ENCODE results near the gene SLC28A3. TPM values are rescaled to one million over a fixed set of nuclear protein-coding genes. Genes with fewer than 3 reads are reported as not detected.
"Not testable (repeated sequence)": the region's sequence is repeated elsewhere in the genome, so short reads cannot be mapped to it uniquely, and the experiment has no call there.

Gene SLC28A3
- total RNA-seq = 0.53 and 15.0 TPM in 2 replicates

- TF ChIP-seq, protein P1, sequence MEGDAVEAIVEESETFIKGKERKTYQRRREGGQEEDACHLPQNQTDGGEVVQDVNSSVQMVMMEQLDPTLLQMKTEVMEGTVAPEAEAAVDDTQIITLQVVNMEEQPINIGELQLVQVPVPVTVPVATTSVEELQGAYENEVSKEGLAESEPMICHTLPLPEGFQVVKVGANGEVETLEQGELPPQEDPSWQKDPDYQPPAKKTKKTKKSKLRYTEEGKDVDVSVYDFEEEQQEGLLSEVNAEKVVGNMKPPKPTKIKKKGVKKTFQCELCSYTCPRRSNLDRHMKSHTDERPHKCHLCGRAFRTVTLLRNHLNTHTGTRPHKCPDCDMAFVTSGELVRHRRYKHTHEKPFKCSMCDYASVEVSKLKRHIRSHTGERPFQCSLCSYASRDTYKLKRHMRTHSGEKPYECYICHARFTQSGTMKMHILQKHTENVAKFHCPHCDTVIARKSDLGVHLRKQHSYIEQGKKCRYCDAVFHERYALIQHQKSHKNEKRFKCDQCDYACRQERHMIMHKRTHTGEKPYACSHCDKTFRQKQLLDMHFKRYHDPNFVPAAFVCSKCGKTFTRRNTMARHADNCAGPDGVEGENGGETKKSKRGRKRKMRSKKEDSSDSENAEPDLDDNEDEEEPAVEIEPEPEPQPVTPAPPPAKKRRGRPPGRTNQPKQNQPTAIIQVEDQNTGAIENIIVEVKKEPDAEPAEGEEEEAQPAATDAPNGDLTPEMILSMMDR (IDR thresholded peaks at IDR 0.05; ENCODE audit: insufficient read depth, low read length, severe bottlenecking) = no peak
- H3K4me3 ChIP-seq (ENCODE audit: low read depth, low read length) = no peak within 1 kb of the TSS
Observed at GRCh38 chr9:84340535-84340934, at the start of gene SLC28A3. TSS of gene SLC28A3 (minus strand) at chr9:84340758. CDS start at chr9:84340633, 125 bp downstream.

GRCh38 chr9:84390254-84390653 lies 49.7 kb upstream of the SLC28A3 start:
- not testable (repeated sequence) for H3K27me3 ChIP-seq (ENCODE audit: control insufficient read depth, insufficient read depth, low read length); H3K4me3 ChIP-seq (ENCODE audit: low read depth, low read length); FAIRE-seq; H3K36me3 ChIP-seq (ENCODE audit: control insufficient read depth, insufficient read depth, low read length)
- DNase-seq (ENCODE audit: low read depth) = peak; percentile 81

More at GRCh38 chr9:84340535-84340934, at the start of gene SLC28A3:
- no peaks in the 10 kb centered on the region for H3K36me3 ChIP-seq (ENCODE audit: control insufficient read depth, insufficient read depth, low read length)
- DNase-seq (ENCODE audit: low read depth) = peak; percentile 35
- no peaks in the 10 kb centered on the region for H3K27me3 ChIP-seq (ENCODE audit: control insufficient read depth, insufficient read depth, low read length)
- FAIRE-seq = no peak

DNA sequence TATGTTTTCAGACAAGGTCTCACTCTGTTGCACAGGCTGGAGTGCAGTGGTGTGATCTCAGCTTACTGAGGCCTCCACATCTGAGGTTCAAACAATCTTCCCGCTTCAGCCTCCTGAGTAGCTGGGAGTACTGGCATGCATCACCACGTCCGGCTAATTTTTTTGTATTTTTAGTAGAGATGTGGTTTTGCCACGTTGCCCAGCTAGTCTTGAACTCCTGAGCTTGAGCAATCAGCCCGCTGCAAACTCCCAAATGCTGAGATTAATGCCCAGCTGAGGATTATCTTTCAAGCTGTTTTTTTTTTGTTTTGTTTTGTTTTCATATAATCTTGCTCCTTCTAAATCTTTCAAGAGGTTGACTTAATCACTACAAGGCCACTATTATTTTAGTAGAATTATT lies 47.3 kb upstream of the SLC28A3 start:
- H3K36me3 ChIP-seq (ENCODE audit: control insufficient read depth, insufficient read depth, low read length) = no peaks in the 10 kb centered on the region
- H3K4me3 ChIP-seq (ENCODE audit: low read depth, low read length) = no peak overlapping the region
- DNase-seq (ENCODE audit: low read depth) (no peak), FAIRE-seq (no peak)
- TF ChIP-seq, protein P1 (IDR thresholded peaks at IDR 0.05; ENCODE audit: insufficient read depth, low read length, severe bottlenecking) = no peak
- H3K27me3 ChIP-seq (ENCODE audit: control insufficient read depth, insufficient read depth, low read length) = no peaks in the 10 kb centered on the region

DNA sequence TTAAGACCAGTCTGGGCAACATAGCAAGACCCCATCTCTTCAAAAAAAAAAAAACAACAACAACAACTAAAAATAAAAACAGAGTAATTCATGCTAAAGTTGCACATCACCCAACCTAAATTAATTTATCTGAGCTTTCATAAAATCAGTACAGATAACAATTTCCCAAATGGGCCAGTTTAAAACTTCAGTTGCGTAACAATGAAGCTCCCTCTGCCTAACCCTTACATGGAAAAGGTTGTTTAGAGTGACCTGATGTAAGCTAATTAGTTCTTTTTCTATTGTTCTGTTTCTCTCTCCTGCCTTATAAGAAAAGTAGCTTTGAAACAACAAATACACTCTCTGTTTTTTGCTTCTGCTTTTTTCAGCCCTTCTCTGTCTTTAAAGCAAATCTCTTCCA lies 46.2 kb upstream of the SLC28A3 start:
- Histone ChIP-seq H3K27me3 (ENCODE audit: control insufficient read depth, insufficient read depth, low read length) (no peaks in the 10 kb centered on the region), H3K4me3 (ENCODE audit: low read depth, low read length) (no peak overlapping the region), H3K36me3 (ENCODE audit: control insufficient read depth, insufficient read depth, low read length) (no peaks in the 10 kb centered on the region)
- DNase-seq (ENCODE audit: low read depth) (no peak), FAIRE-seq (no peak)
- TF ChIP-seq, protein P1 (IDR thresholded peaks at IDR 0.05; ENCODE audit: insufficient read depth, low read length, severe bottlenecking) = no peak

- DNase-seq (ENCODE audit: low read depth) (no peak), FAIRE-seq (no peak)
- TF ChIP-seq, protein P1 (IDR thresholded peaks at IDR 0.05; ENCODE audit: insufficient read depth, low read length, severe bottlenecking) = no peak
- no peak overlapping the region for H3K4me3 ChIP-seq (ENCODE audit: low read depth, low read length)
- H3K27me3 ChIP-seq (ENCODE audit: control insufficient read depth, insufficient read depth, low read length) = no peaks in the 10 kb centered on the region
- H3K36me3 ChIP-seq (ENCODE audit: control insufficient read depth, insufficient read depth, low read length) = no peaks in the 10 kb centered on the region
Observed at GRCh38 chr9:84385386-84386040, 45.0 kb upstream of the SLC28A3 start.

- FAIRE-seq (no peak), DNase-seq (ENCODE audit: low read depth) (no peak)
- H3K4me3 ChIP-seq (ENCODE audit: low read depth, low read length) = no peak overlapping the region
- H3K27me3 ChIP-seq (ENCODE audit: control insufficient read depth, insufficient read depth, low read length) = no peaks in the 10 kb centered on the region
- H3K36me3 ChIP-seq (ENCODE audit: control insufficient read depth, insufficient read depth, low read length) = no peaks in the 10 kb centered on the region
- TF ChIP-seq, protein P1 (IDR thresholded peaks at IDR 0.05; ENCODE audit: insufficient read depth, low read length, severe bottlenecking) = no peak
Observed at GRCh38 chr9:84384617-84385016, 44.1 kb upstream of the SLC28A3 start.
